Measurements from ENCODE around the gene OST4.

DNA sequence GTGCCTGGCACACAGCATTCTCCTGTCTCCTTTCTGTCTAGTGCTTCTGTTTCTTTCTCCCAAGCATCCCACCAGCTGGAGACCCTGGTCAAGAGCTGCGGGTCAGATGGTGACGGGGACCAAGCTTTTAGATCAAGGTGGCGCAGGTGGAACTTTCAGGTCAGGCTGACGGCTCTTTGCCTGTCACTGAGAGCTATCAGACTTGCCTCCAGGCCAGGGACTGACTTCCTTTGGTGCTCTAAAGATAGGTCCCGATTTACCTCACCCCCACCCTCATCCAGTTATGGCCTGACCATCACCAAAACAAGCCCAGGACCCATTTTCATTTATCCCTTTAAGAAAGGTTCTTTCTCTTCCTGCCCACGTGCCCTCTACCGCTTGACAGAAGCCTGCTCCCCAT is 5.8 kb upstream of the OST4 start:
- no peak for TF ChIP-seq CTCF (conservative IDR thresholded peaks at IDR 0.05; ENCODE audit: low read length)
- no peak for TF ChIP-seq EZH2phosphoT487 (IDR thresholded peaks at IDR 0.05; ENCODE audit: borderline replicate concordance)

Measured in Loucy (cell line).